Dermis microvascular lymphatic vessel endothelial cell (primary cell): Measurements from ENCODE around the gene DSTYK. TPM values are rescaled to one million over a fixed set of nuclear protein-coding genes. Genes with fewer than 3 reads are reported as not detected.
"Not testable (repeated sequence)": the region's sequence is repeated elsewhere in the genome, so short reads cannot be mapped to it uniquely, and the experiment has no call there.

Experiments
- DNase-seq, 2 donors: peaks; one replicate each; pipeline versions ENCODE4 v3.0.0 to v3.0.0-alpha.2; 2010; ENCODE audit warnings: low read depth in 2 of 2
- total RNA-seq: library from RNA; depleted of rRNA; stranded (reverse); fragments of >200 nt; gene quantifications from 2 replicates; pipeline ENCODE4 v1.2.1, GENCODE V29; 2014

Gene DSTYK
- total RNA-seq, 1 donor from 2014 or later = 9.8 TPM

GRCh38 chr1:205220421-205220820 lies 8.9 kb upstream of the DSTYK start:
- DNase-seq = no peak

- DNase-seq = no peak
Measured at GRCh38 chr1:205217418-205217817, 5.9 kb upstream of the DSTYK start.

- no peak for DNase-seq
Measured at GRCh38 chr1:205216588-205216987, 5.1 kb upstream of the DSTYK start.

GRCh38 chr1:205214756-205215155 lies 3.3 kb upstream of the DSTYK start:
- DNase-seq = no peak

GRCh38 chr1:205211839-205212536 lies 486 bp upstream of the DSTYK start:
- DNase-seq = no peak

- DNase-seq = peak; percentile 3 to 19
Measured at GRCh38 chr1:205210756-205211168, 740 bp downstream of the DSTYK start.

GRCh38 chr1:205208811-205209210 lies 2.7 kb downstream of the DSTYK start:
- no peak for DNase-seq

GRCh38 chr1:205205055-205205454 lies 6.4 kb downstream of the DSTYK start:
- DNase-seq = no peak

- no peak for DNase-seq
Measured at GRCh38 chr1:205204552-205204951, 7.0 kb downstream of the DSTYK start.

- DNase-seq = no peak
Measured at GRCh38 chr1:205199931-205200299, 11.6 kb downstream of the DSTYK start.

GRCh38 chr1:205199090-205199930 lies 12.2 kb downstream of the DSTYK start:
- DNase-seq = no peak

GRCh38 chr1:205192287-205192686 lies 19.2 kb downstream of the DSTYK start:
- no peak for DNase-seq

GRCh38 chr1:205191622-205192021 lies 19.9 kb downstream of the DSTYK start:
- DNase-seq = no peak

- no peak for DNase-seq
Measured at GRCh38 chr1:205190845-205191577, 20.5 kb downstream of the DSTYK start.

GRCh38 chr1:205189131-205189530 lies 22.4 kb downstream of the DSTYK start:
- no peak for DNase-seq

- no peak for DNase-seq
Measured at GRCh38 chr1:205188596-205188995, 22.9 kb downstream of the DSTYK start.

- DNase-seq = no peak
Measured at GRCh38 chr1:205188098-205188497, 23.4 kb downstream of the DSTYK start.

GRCh38 chr1:205187420-205187819 lies 24.1 kb downstream of the DSTYK start:
- DNase-seq = no peak

- no peak for DNase-seq
Measured at GRCh38 chr1:205186191-205186590, 25.3 kb downstream of the DSTYK start.

GRCh38 chr1:205183676-205184335 lies 27.7 kb downstream of the DSTYK start:
- peak in 1 of 2 donors; percentile 29 for DNase-seq

- DNase-seq = no peak
Measured at GRCh38 chr1:205182930-205183329, 28.6 kb downstream of the DSTYK start.

- not testable (repeated sequence) for DNase-seq
Measured at GRCh38 chr1:205180331-205180730, 31.2 kb downstream of the DSTYK start.
